Thoracic aorta (tissue), 2 donors: Measurements from ENCODE around the gene CFDP1. TPM values are rescaled to one million over a fixed set of nuclear protein-coding genes. Genes with fewer than 3 reads are reported as not detected.

Source experiments
- ATAC-seq: fragments of 150-250 bp; one replicate; pipeline ENCODE4 v1.8.0; 2017; ENCODE audit warnings: low read depth; ENCODE audit not compliant: insufficient number of reproducible peaks, low FRiP score
- DNase-seq: peaks from one replicate; pipeline ENCODE4 v3.0.0-alpha.2; 2020; ENCODE audit warnings: low spot score
- H3K27ac ChIP-seq, 2 donors: fragments of 200-600 bp; sonication (generic); 1 replicate in 1 of 2; 2 replicates in 1 of 2; pipeline ENCODE4 v1.5.1; 2016; ENCODE audit warnings: mild to moderate bottlenecking in 2 of 2, moderate library complexity in 2 of 2
- H3K27me3 ChIP-seq: fragments of 200-600 bp; sonication (generic); replicated peaks from 2 replicates; pipeline ENCODE4 v1.6.0; 2016; ENCODE audit warnings: mild to moderate bottlenecking; ENCODE audit not compliant: insufficient read depth
- H3K36me3 ChIP-seq: fragments of 200-600 bp; sonication (generic); one replicate; pipeline ENCODE4 v1.5.1; 2016
- H3K4me1 ChIP-seq, 2 donors: fragments of 200-600 bp; sonication (generic); 1 replicate in 1 of 2; 2 replicates in 1 of 2; pipeline versions ENCODE4 v1.5.1 to v1.6.0; 2016; ENCODE audit warnings: low read depth in 2 of 2, mild to moderate bottlenecking in 1 of 2; ENCODE audit not compliant: control insufficient read depth in 1 of 2
- H3K4me3 ChIP-seq: fragments of 200-600 bp; sonication (generic); 2 replicates; pipeline ENCODE4 v1.5.1; 2016; ENCODE audit warnings: mild to moderate bottlenecking
- H3K9me3 ChIP-seq: fragments of 200-600 bp; sonication (generic); 2 replicates; pipeline ENCODE4 v1.5.1; 2016
- CTCF ChIP-seq: fragments of 200-600 bp; sonication (generic); IDR thresholded peaks from one replicate; pipeline ENCODE4 v1.5.1; 2019; ENCODE audit warnings: antibody characterized with exemption
- total RNA-seq, 2 donors: library from RNA; depleted of rRNA; stranded (reverse); fragments of >200 nt; gene quantifications; one replicate each; pipeline versions ENCODE4 v1.1.0 to v1.2.3, GENCODE V29; 2016

The CFDP1 gene
- total RNA-seq: 10 to 100 TPM; 31.1 to 84.7 TPM

GRCh38 chr16:75432828-75433731 is at the start of gene CFDP1:
CFDP1 (minus strand) TSS chr16:75433503; CDS start chr16:75433352, 151 bp downstream.
- Histone ChIP-seq H3K27me3 (no peaks in the 10 kb centered on the region), H3K4me1 (peaks cover 2 to 25% of the 10 kb centered on the region in 2 donors), H3K27ac (peak within 1 kb of the TSS; percentile 98), H3K36me3 (no peaks in the 10 kb centered on the region), H3K4me3 (peak within 1 kb of the TSS; percentile 88), H3K9me3 (no peaks in the 10 kb centered on the region)
- DNase-seq (peak; percentile 85), ATAC-seq (peak; percentile 96)
- TF ChIP-seq CTCF: no peak

GRCh38 chr16:75482434-75483205 is 49.3 kb upstream of the CFDP1 start:
- Histone ChIP-seq H3K9me3 (no peaks in the 10 kb centered on the region), H3K4me1 (no peaks in the 10 kb centered on the region), H3K27ac (no peak overlapping the region), H3K4me3 (no peak overlapping the region), H3K36me3 (no peaks in the 10 kb centered on the region), H3K27me3 (no peaks in the 10 kb centered on the region)
- DNase-seq (no peak), ATAC-seq (no peak)
- TF ChIP-seq CTCF: no peak

- H3K4me3 ChIP-seq: no peak overlapping the region
- TF ChIP-seq CTCF: no peak
- ATAC-seq: no peak
- no peak for DNase-seq
- H3K27me3 ChIP-seq: no peaks in the 10 kb centered on the region
- no peaks in the 10 kb centered on the region for H3K4me1 ChIP-seq
- no peaks in the 10 kb centered on the region for H3K36me3 ChIP-seq
- no peaks in the 10 kb centered on the region for H3K9me3 ChIP-seq
- no peak overlapping the region for H3K27ac ChIP-seq
These were observed 48.2 kb upstream of the CFDP1 start for GRCh38 chr16:75481475-75481874.

- Histone ChIP-seq H3K27me3 (no peaks in the 10 kb centered on the region), H3K27ac (no peak overlapping the region), H3K36me3 (no peaks in the 10 kb centered on the region), H3K4me1 (no peaks in the 10 kb centered on the region), H3K9me3 (no peaks in the 10 kb centered on the region), H3K4me3 (no peak overlapping the region)
- ATAC-seq (no peak), DNase-seq (no peak)
- TF ChIP-seq CTCF: no peak
These were observed 46.2 kb upstream of the CFDP1 start for GRCh38 chr16:75479421-75479990.
